ENCODE results near the gene ETFB.
A peak's percentile ranks its signal among the peaks of the same experiment; 100 is the strongest.

The ETFB gene

GRCh38 chr19:51337141-51337860 is 28.9 kb downstream of the ETFB start:
- Histone ChIP-seq H3K27me3 (ENCODE audit: insufficient read depth, low read length) (peaks cover 18% of the 10 kb centered on the region), H3K4me1 (ENCODE audit: insufficient read depth, low read length) (peaks cover 9% of the 10 kb centered on the region), H3K9ac (ENCODE audit: low read depth, low read length) (no peak overlapping the region), H3K9me3 (ENCODE audit: insufficient read depth, low read depth, low read length) (no peaks in the 10 kb centered on the region), H3K27ac (ENCODE audit: low read depth, low read length) (no peak overlapping the region), H3K36me3 (ENCODE audit: insufficient read depth, low read length) (peaks cover 2% of the 10 kb centered on the region; the same call in 1 of the 2 replicates), H3K4me3 (ENCODE audit: low read length) (no peak overlapping the region)
- WGBS = 96% methylated on average over 13 of the region's 13 CpGs

GRCh38 chr19:51333836-51334460 is 32.2 kb downstream of the ETFB start:
- H3K9me3 ChIP-seq (ENCODE audit: insufficient read depth, low read depth, low read length) = no peaks in the 10 kb centered on the region
- no peak overlapping the region for H3K27ac ChIP-seq (ENCODE audit: low read depth, low read length)
- H3K4me3 ChIP-seq (ENCODE audit: low read length) = no peak overlapping the region
- WGBS = 90% methylated on average over 13 of the region's 13 CpGs
- H3K27me3 ChIP-seq (ENCODE audit: insufficient read depth, low read length) = no peaks in the 10 kb centered on the region
- peaks cover 22% of the 10 kb centered on the region for H3K36me3 ChIP-seq (ENCODE audit: insufficient read depth, low read length)
- no peak overlapping the region for H3K9ac ChIP-seq (ENCODE audit: low read depth, low read length)
- peaks cover 4% of the 10 kb centered on the region; the same call in 1 of the 2 replicates for H3K4me1 ChIP-seq (ENCODE audit: insufficient read depth, low read length)

GRCh38 chr19:51331716-51332115 is 34.5 kb downstream of the ETFB start:
- 94% methylated on average over 6 of the region's 6 CpGs for WGBS
- peaks cover 22% of the 10 kb centered on the region for H3K36me3 ChIP-seq (ENCODE audit: insufficient read depth, low read length)
- H3K27me3 ChIP-seq (ENCODE audit: insufficient read depth, low read length) = peaks cover 5% of the 10 kb centered on the region; the same call in 1 of the 2 replicates
- no peak overlapping the region for H3K9ac ChIP-seq (ENCODE audit: low read depth, low read length)
- no peak overlapping the region for H3K4me3 ChIP-seq (ENCODE audit: low read length)
- H3K27ac ChIP-seq (ENCODE audit: low read depth, low read length) = no peak overlapping the region
- H3K4me1 ChIP-seq (ENCODE audit: insufficient read depth, low read length) = peaks cover 3% of the 10 kb centered on the region; the same call in 1 of the 2 replicates
- H3K9me3 ChIP-seq (ENCODE audit: insufficient read depth, low read depth, low read length) = no peaks in the 10 kb centered on the region

- WGBS = 79% methylated on average over 3 of the region's 3 CpGs
- H3K27me3 ChIP-seq (ENCODE audit: insufficient read depth, low read length) = peaks cover 5% of the 10 kb centered on the region; the same call in 1 of the 2 replicates
- H3K27ac ChIP-seq (ENCODE audit: low read depth, low read length) = no peak overlapping the region
Measured at GRCh38 chr19:51331193-51331592, 35.0 kb downstream of the ETFB start.

GRCh38 chr19:51330366-51330765 is 35.8 kb downstream of the ETFB start:
- H3K9me3 ChIP-seq (ENCODE audit: insufficient read depth, low read depth, low read length) = no peaks in the 10 kb centered on the region
- WGBS = 97% methylated on average over 4 of the region's 4 CpGs

More at GRCh38 chr19:51331193-51331592, 35.0 kb downstream of the ETFB start:
- Histone ChIP-seq H3K9ac (ENCODE audit: low read depth, low read length) (no peak overlapping the region), H3K9me3 (ENCODE audit: insufficient read depth, low read depth, low read length) (no peaks in the 10 kb centered on the region), H3K4me1 (ENCODE audit: insufficient read depth, low read length) (peaks cover 3% of the 10 kb centered on the region; the same call in 1 of the 2 replicates), H3K4me3 (ENCODE audit: low read length) (no peak overlapping the region), H3K36me3 (ENCODE audit: insufficient read depth, low read length) (peaks cover 22% of the 10 kb centered on the region)

GRCh38 chr19:51329411-51329810 is 36.8 kb downstream of the ETFB start:
- 88% methylated on average over 5 of the region's 5 CpGs for WGBS
- no peak overlapping the region for H3K27ac ChIP-seq (ENCODE audit: low read depth, low read length)
- peaks cover 5% of the 10 kb centered on the region; the same call in 1 of the 2 replicates for H3K27me3 ChIP-seq (ENCODE audit: insufficient read depth, low read length)
- no peak overlapping the region for H3K4me3 ChIP-seq (ENCODE audit: low read length)
- H3K9ac ChIP-seq (ENCODE audit: low read depth, low read length) = no peak overlapping the region
- H3K9me3 ChIP-seq (ENCODE audit: insufficient read depth, low read depth, low read length) = no peaks in the 10 kb centered on the region
- H3K4me1 ChIP-seq (ENCODE audit: insufficient read depth, low read length) = peaks cover 3% of the 10 kb centered on the region; the same call in 1 of the 2 replicates
- H3K36me3 ChIP-seq (ENCODE audit: insufficient read depth, low read length) = peaks cover 22% of the 10 kb centered on the region

More at GRCh38 chr19:51330366-51330765, 35.8 kb downstream of the ETFB start:
- Histone ChIP-seq H3K9ac (ENCODE audit: low read depth, low read length) (no peak overlapping the region), H3K36me3 (ENCODE audit: insufficient read depth, low read length) (peaks cover 22% of the 10 kb centered on the region), H3K4me1 (ENCODE audit: insufficient read depth, low read length) (peaks cover 3% of the 10 kb centered on the region; the same call in 1 of the 2 replicates), H3K27me3 (ENCODE audit: insufficient read depth, low read length) (peaks cover 5% of the 10 kb centered on the region; the same call in 1 of the 2 replicates), H3K4me3 (ENCODE audit: low read length) (no peak overlapping the region), H3K27ac (ENCODE audit: low read depth, low read length) (no peak overlapping the region)

GRCh38 chr19:51327066-51328001 is 38.9 kb downstream of the ETFB start:
- peaks cover 5% of the 10 kb centered on the region; the same call in 1 of the 2 replicates for H3K27me3 ChIP-seq (ENCODE audit: insufficient read depth, low read length)
- WGBS = 75% methylated on average over 75 of the region's 75 CpGs
- H3K9me3 ChIP-seq (ENCODE audit: insufficient read depth, low read depth, low read length) = no peaks in the 10 kb centered on the region
- H3K9ac ChIP-seq (ENCODE audit: low read depth, low read length) = peak overlapping the region; percentile 68; the same call in 1 of the 2 replicates
- peaks cover 25% of the 10 kb centered on the region for H3K36me3 ChIP-seq (ENCODE audit: insufficient read depth, low read length)
- no peak overlapping the region for H3K27ac ChIP-seq (ENCODE audit: low read depth, low read length)
- peaks cover 3% of the 10 kb centered on the region; the same call in 1 of the 2 replicates for H3K4me1 ChIP-seq (ENCODE audit: insufficient read depth, low read length)
- peak overlapping the region; percentile 51 for H3K4me3 ChIP-seq (ENCODE audit: low read length)

GRCh38 chr19:51326216-51327065 is 39.7 kb downstream of the ETFB start:
- WGBS = 94% methylated on average over 34 of the region's 36 CpGs
- Histone ChIP-seq H3K9ac (ENCODE audit: low read depth, low read length) (no peak overlapping the region), H3K9me3 (ENCODE audit: insufficient read depth, low read depth, low read length) (no peaks in the 10 kb centered on the region), H3K4me3 (ENCODE audit: low read length) (no peak overlapping the region; the same call in 1 of the 2 replicates), H3K36me3 (ENCODE audit: insufficient read depth, low read length) (peaks cover 17% of the 10 kb centered on the region), H3K27ac (ENCODE audit: low read depth, low read length) (no peak overlapping the region), H3K27me3 (ENCODE audit: insufficient read depth, low read length) (peaks cover 5% of the 10 kb centered on the region; the same call in 1 of the 2 replicates), H3K4me1 (ENCODE audit: insufficient read depth, low read length) (peaks cover 3% of the 10 kb centered on the region; the same call in 1 of the 2 replicates)

GRCh38 chr19:51325161-51325976 is 40.8 kb downstream of the ETFB start:
- Histone ChIP-seq H3K27ac (ENCODE audit: low read depth, low read length) (no peak overlapping the region), H3K36me3 (ENCODE audit: insufficient read depth, low read length) (peaks cover 7% of the 10 kb centered on the region), H3K9me3 (ENCODE audit: insufficient read depth, low read depth, low read length) (no peaks in the 10 kb centered on the region), H3K27me3 (ENCODE audit: insufficient read depth, low read length) (peaks cover 5% of the 10 kb centered on the region; the same call in 1 of the 2 replicates), H3K4me3 (ENCODE audit: low read length) (no peak overlapping the region), H3K9ac (ENCODE audit: low read depth, low read length) (no peak overlapping the region), H3K4me1 (ENCODE audit: insufficient read depth, low read length) (peaks cover 3% of the 10 kb centered on the region; the same call in 1 of the 2 replicates)
- WGBS = 93% methylated on average over 26 of the region's 26 CpGs
